WTC11 (cell line): Measurements from ENCODE around the gene MLPH. TPM values are rescaled to one million over a fixed set of nuclear protein-coding genes. Genes with fewer than 3 reads are reported as not detected.

Source experiments
- ATAC-seq: fragments of 200-7000 bp; cut with Tn5 transposase; 2 replicates; pipeline ENCODE4 v1.10.0; 2021; ENCODE audit warnings: mild to moderate bottlenecking, moderate library complexity
- CTCF ChIA-PET: fragments of 300-600 bp; sonication (Branson Sonifier 250); formaldehyde crosslinking; loops from one replicate; lab custom pipeline; 2021; ENCODE audit warnings: antibody characterized with exemption; lab: Charles Lee
- POLR2A ChIA-PET: fragments of 350-600 bp; sonication (Branson Sonifier 250); formaldehyde crosslinking; loops from one replicate; lab custom pipeline; 2021; ENCODE audit warnings: antibody characterized with exemption; lab: Charles Lee
- DNase-seq: peaks from one replicate; pipeline ENCODE4 v3.0.0; 2021; ENCODE audit warnings: low spot score
- H3K27ac Mint-ChIP-seq: 2 replicates; pipeline ENCODE4 v1.8.0; 2021; ENCODE audit warnings: mixed read lengths
- H3K27me3 Mint-ChIP-seq: 2 replicates; pipeline ENCODE4 v1.8.0; 2021; ENCODE audit warnings: low read depth, mild to moderate bottlenecking, moderate library complexity, mixed read lengths
- H3K36me3 Mint-ChIP-seq: 2 replicates; pipeline ENCODE4 v1.8.0; 2021; ENCODE audit warnings: mixed read lengths
- H3K4me1 Mint-ChIP-seq: 2 replicates; pipeline ENCODE4 v1.8.0; 2022; ENCODE audit warnings: mixed read lengths
- H3K4me3 Mint-ChIP-seq: 2 replicates; pipeline ENCODE4 v1.8.0; 2021; ENCODE audit warnings: mild to moderate bottlenecking, moderate library complexity, mixed read lengths
- H3K9me3 Mint-ChIP-seq: 2 replicates; pipeline ENCODE4 v1.8.0; 2021; ENCODE audit warnings: mixed read lengths
- EMX1 ChIP-seq: fragments of 250-450 bp; sonication (Bioruptor Pico); IDR thresholded peaks from 2 replicates; pipeline ENCODE4 v1.8.0; 2021; ENCODE audit warnings: mild to moderate bottlenecking
- ETV6 ChIP-seq: sonication (generic); formaldehyde crosslinking; IDR thresholded peaks from 2 replicates; pipeline ENCODE4 v1.8.1; 2022; ENCODE audit warnings: mild to moderate bottlenecking, missing genetic modification reagents
- FOXP1 ChIP-seq: sonication (generic); formaldehyde crosslinking; IDR thresholded peaks from 2 replicates; pipeline ENCODE4 v1.8.0; 2022; ENCODE audit warnings: missing genetic modification reagents, mild to moderate bottlenecking, moderate library complexity, borderline replicate concordance
- GTF2I ChIP-seq: fragments of 250-450 bp; sonication (Bioruptor Pico); conservative IDR thresholded peaks from 2 replicates; pipeline ENCODE4 v1.4.0; 2021; ENCODE audit warnings: mild to moderate bottlenecking
- MXD4 ChIP-seq: fragments of 250-450 bp; sonication (Bioruptor Pico); IDR thresholded peaks from 2 replicates; pipeline ENCODE4 v1.8.0; 2021; ENCODE audit warnings: mild to moderate bottlenecking, moderate library complexity, borderline replicate concordance
- RORB ChIP-seq: fragments of 250-450 bp; sonication (Bioruptor Pico); IDR thresholded peaks from 2 replicates; pipeline ENCODE4 v1.9.0; 2021; ENCODE audit warnings: mild to moderate bottlenecking
- SP1 ChIP-seq: sonication (generic); formaldehyde crosslinking; conservative IDR thresholded peaks from 2 replicates; pipeline ENCODE4 v1.8.1; 2022; ENCODE audit warnings: missing genetic modification reagents
- TEAD1 ChIP-seq: sonication (generic); formaldehyde crosslinking; IDR thresholded peaks from 2 replicates; pipeline ENCODE4 v1.8.0; 2022; ENCODE audit warnings: mild to moderate bottlenecking, missing genetic modification reagents
- TP53 ChIP-seq: sonication (generic); formaldehyde crosslinking; IDR thresholded peaks from 2 replicates; pipeline ENCODE4 v1.8.1; 2023; ENCODE audit warnings: mild to moderate bottlenecking, missing genetic modification reagents
- ZNF138 ChIP-seq: sonication (generic); formaldehyde crosslinking; conservative IDR thresholded peaks from 2 replicates; pipeline ENCODE4 v1.8.1; 2022; ENCODE audit warnings: mild to moderate bottlenecking, moderate library complexity, missing genetic modification reagents
- ZNF232 ChIP-seq: sonication (generic); formaldehyde crosslinking; IDR thresholded peaks from 2 replicates; pipeline ENCODE4 v1.8.0; 2022; ENCODE audit warnings: mild to moderate bottlenecking, missing genetic modification reagents
- ZNF317 ChIP-seq: sonication (generic); formaldehyde crosslinking; IDR thresholded peaks from 2 replicates; pipeline ENCODE4 v1.8.1; 2023; ENCODE audit warnings: low read depth, mild to moderate bottlenecking, moderate library complexity, missing genetic modification reagents, borderline replicate concordance
- ZNF416 ChIP-seq: fragments of 250-450 bp; sonication (Bioruptor Pico); IDR thresholded peaks from 2 replicates; pipeline ENCODE4 v1.9.0; 2021; ENCODE audit warnings: mild to moderate bottlenecking, inconsistent platforms
- total RNA-seq: library from RNA; stranded (reverse); gene quantifications from 3 replicates; pipeline ENCODE4 v1.2.3, GENCODE V29; 2021
- TF ChIP-seq, protein P1 (sequence below): fragments of 250-450 bp; sonication (Bioruptor Pico); conservative IDR thresholded peaks from 2 replicates; pipeline ENCODE4 v1.9.0; 2021; ENCODE audit warnings: mild to moderate bottlenecking
- TF ChIP-seq, protein P2 (sequence below): sonication (generic); formaldehyde crosslinking; IDR thresholded peaks from 2 replicates; pipeline ENCODE4 v1.8.1; 2023; ENCODE audit warnings: mild to moderate bottlenecking, missing genetic modification reagents
- TF ChIP-seq, protein P3 (sequence below): sonication (generic); formaldehyde crosslinking; IDR thresholded peaks from 2 replicates; pipeline ENCODE4 v1.8.0; 2022; ENCODE audit warnings: mild to moderate bottlenecking, missing genetic modification reagents
- TF ChIP-seq, protein P4 (sequence below): sonication (generic); formaldehyde crosslinking; IDR thresholded peaks from 2 replicates; pipeline ENCODE4 v1.8.1; 2023; ENCODE audit warnings: mild to moderate bottlenecking, missing genetic modification reagents, borderline replicate concordance
- TF ChIP-seq, protein P5 (sequence below): sonication (generic); formaldehyde crosslinking; IDR thresholded peaks from 2 replicates; pipeline ENCODE4 v1.8.0; 2022; ENCODE audit warnings: mild to moderate bottlenecking, missing genetic modification reagents
- TF ChIP-seq, protein P6 (sequence below): sonication (generic); formaldehyde crosslinking; IDR thresholded peaks from 2 replicates; pipeline ENCODE4 v1.8.1; 2022; ENCODE audit warnings: missing genetic modification reagents, borderline replicate concordance
- TF ChIP-seq, protein P7 (sequence below): sonication (generic); formaldehyde crosslinking; IDR thresholded peaks from 2 replicates; pipeline ENCODE4 v1.8.1; 2022; ENCODE audit warnings: low read depth, mild to moderate bottlenecking, moderate library complexity, missing genetic modification reagents, borderline replicate concordance

The MLPH gene
- total RNA-seq, 1 experiment from 2014 or later, result 10.3 TPM

DNA sequence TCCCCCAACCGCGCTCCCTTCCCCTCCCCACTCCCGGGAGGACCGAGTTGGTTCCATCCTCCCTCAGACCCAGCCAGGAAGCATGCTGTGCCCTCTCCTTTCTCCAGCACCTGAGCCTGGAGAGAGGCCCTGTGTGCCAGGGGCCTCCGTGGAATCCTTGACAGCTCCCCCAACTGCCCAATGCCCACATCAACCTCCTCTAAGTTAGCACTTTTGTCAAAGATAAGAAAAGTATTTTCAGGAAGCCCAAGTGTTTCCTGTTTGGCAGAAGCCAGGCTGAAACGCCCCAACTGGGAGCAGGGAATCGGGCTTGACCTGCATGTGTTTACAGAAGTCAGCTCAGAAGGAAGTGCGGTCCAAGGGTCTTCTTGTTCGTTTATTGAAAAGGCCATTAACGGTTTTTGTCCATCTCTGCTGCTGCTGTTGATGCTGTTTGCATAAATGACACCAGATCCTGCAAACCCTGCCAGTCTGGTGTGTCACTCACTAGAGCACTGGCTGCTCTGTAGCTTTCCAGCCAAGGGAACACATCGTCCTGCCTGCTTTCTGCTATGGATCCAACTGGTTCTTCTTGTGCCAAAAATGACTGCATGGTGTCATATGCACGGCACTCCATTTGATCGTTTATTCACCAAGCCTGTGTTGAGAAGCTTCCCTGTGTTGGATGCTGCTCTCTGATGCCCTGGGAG, 37.7 kb upstream of the MLPH start:
- ChIA-PET CTCF (interaction anchor here (5.0 kb wide), 1 partner anchor 29 kb away, joined by 92 read pairs; no protein-coding TSS in a partner anchor), POLR2A (no interaction called here)
- Mint-ChIP-seq H3K27me3 (peaks cover 20% of the 10 kb centered on the region), H3K27ac (no peak overlapping the region), H3K4me1 (peaks cover 21% of the 10 kb centered on the region), H3K9me3 (peaks cover 12% of the 10 kb centered on the region), H3K36me3 (no peaks in the 10 kb centered on the region), H3K4me3 (no peak overlapping the region)
- DNase-seq (no peak), ATAC-seq (no peak)
- TF ChIP-seq SP1 (CRISPR knock-in tag), result no peak
- TF ChIP-seq RORB, result no peak
- TF ChIP-seq ETV6 (CRISPR knock-in tag), result no peak
- no peak for TF ChIP-seq EMX1 (CRISPR knock-in tag)
- no peak for TF ChIP-seq ZNF138 (CRISPR knock-in tag)

DNA sequence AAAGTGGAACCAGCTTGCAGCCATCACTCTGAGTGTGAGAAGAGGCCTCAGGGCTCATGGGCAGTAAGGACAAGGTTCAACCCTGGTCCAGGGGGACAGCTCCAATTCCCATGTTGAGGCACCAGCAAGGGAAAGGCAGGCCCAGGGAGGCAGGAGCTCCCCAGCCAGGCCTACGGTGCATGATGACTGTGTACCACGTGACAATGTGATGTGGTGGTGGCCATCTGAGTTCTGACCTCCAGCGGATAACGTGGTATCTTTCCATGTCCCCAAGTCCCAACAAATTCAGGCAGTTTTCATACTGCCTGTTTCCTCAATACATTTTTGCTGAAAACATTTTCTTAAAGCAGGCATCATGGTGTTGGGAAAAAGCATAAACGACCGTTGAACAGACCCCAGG, 36.9 kb upstream of the MLPH start:
- peaks cover 18% of the 10 kb centered on the region for H3K9me3 Mint-ChIP-seq
- POLR2A ChIA-PET, result no interaction called here
- TF ChIP-seq, protein P1, sequence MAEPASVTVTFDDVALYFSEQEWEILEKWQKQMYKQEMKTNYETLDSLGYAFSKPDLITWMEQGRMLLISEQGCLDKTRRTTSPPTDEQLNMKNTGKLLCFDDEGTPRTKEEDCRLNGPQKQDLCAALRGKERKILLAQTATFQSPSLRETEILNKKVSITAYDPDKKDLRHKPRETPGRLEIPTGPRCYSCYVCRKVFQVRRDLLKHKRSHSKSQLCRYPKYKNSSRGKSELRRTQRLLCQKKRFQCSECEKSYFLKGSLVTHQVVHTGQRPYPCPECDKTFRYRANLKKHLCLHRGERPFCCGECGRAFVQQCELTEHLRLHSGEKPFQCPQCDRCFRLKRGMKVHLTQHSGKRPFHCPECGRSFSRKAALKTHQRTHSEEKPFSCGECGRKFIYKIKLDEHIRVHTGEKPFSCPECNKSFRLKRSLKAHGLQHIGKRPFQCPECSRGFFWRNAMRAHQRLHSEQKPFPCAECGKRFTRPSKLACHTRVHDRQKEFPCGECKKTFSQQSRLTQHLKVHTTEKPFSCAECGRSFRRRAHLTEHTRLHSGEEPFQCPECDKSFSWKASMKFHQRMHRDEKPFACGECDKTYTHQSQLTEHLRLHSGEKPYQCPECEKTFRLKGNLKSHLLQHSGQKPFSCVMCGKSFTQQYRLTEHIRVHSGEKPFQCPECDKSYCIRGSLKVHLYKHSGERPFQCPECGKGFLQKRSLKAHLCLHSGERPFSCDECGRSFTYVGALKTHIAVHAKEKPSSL, result no peak
- TF ChIP-seq ZNF232 (CRISPR knock-in tag) (no peak), FOXP1 (no peak), ZNF416 (CRISPR knock-in tag) (no peak), ZNF138 (CRISPR knock-in tag) (no peak), TP53 (CRISPR knock-in tag) (no peak), GTF2I (CRISPR knock-in tag) (no peak), TEAD1 (no peak), ZNF317 (CRISPR knock-in tag) (no peak), MXD4 (CRISPR knock-in tag) (no peak)
- TF ChIP-seq, protein P2, sequence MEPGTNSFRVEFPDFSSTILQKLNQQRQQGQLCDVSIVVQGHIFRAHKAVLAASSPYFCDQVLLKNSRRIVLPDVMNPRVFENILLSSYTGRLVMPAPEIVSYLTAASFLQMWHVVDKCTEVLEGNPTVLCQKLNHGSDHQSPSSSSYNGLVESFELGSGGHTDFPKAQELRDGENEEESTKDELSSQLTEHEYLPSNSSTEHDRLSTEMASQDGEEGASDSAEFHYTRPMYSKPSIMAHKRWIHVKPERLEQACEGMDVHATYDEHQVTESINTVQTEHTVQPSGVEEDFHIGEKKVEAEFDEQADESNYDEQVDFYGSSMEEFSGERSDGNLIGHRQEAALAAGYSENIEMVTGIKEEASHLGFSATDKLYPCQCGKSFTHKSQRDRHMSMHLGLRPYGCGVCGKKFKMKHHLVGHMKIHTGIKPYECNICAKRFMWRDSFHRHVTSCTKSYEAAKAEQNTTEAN, result no peak
- TF ChIP-seq, protein P3, sequence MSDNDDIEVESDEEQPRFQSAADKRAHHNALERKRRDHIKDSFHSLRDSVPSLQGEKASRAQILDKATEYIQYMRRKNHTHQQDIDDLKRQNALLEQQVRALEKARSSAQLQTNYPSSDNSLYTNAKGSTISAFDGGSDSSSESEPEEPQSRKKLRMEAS (CRISPR knock-in tag), result no peak
- TF ChIP-seq, protein P4, sequence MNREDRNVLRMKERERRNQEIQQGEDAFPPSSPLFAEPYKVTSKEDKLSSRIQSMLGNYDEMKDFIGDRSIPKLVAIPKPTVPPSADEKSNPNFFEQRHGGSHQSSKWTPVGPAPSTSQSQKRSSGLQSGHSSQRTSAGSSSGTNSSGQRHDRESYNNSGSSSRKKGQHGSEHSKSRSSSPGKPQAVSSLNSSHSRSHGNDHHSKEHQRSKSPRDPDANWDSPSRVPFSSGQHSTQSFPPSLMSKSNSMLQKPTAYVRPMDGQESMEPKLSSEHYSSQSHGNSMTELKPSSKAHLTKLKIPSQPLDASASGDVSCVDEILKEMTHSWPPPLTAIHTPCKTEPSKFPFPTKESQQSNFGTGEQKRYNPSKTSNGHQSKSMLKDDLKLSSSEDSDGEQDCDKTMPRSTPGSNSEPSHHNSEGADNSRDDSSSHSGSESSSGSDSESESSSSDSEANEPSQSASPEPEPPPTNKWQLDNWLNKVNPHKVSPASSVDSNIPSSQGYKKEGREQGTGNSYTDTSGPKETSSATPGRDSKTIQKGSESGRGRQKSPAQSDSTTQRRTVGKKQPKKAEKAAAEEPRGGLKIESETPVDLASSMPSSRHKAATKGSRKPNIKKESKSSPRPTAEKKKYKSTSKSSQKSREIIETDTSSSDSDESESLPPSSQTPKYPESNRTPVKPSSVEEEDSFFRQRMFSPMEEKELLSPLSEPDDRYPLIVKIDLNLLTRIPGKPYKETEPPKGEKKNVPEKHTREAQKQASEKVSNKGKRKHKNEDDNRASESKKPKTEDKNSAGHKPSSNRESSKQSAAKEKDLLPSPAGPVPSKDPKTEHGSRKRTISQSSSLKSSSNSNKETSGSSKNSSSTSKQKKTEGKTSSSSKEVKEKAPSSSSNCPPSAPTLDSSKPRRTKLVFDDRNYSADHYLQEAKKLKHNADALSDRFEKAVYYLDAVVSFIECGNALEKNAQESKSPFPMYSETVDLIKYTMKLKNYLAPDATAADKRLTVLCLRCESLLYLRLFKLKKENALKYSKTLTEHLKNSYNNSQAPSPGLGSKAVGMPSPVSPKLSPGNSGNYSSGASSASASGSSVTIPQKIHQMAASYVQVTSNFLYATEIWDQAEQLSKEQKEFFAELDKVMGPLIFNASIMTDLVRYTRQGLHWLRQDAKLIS, result no peak
- TF ChIP-seq, protein P5, sequence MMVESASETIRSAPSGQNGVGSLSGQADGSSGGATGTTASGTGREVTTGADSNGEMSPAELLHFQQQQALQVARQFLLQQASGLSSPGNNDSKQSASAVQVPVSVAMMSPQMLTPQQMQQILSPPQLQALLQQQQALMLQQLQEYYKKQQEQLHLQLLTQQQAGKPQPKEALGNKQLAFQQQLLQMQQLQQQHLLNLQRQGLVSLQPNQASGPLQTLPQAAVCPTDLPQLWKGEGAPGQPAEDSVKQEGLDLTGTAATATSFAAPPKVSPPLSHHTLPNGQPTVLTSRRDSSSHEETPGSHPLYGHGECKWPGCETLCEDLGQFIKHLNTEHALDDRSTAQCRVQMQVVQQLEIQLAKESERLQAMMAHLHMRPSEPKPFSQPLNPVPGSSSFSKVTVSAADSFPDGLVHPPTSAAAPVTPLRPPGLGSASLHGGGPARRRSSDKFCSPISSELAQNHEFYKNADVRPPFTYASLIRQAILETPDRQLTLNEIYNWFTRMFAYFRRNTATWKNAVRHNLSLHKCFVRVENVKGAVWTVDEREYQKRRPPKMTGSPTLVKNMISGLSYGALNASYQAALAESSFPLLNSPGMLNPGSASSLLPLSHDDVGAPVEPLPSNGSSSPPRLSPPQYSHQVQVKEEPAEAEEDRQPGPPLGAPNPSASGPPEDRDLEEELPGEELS, result no peak
- TF ChIP-seq, protein P6, sequence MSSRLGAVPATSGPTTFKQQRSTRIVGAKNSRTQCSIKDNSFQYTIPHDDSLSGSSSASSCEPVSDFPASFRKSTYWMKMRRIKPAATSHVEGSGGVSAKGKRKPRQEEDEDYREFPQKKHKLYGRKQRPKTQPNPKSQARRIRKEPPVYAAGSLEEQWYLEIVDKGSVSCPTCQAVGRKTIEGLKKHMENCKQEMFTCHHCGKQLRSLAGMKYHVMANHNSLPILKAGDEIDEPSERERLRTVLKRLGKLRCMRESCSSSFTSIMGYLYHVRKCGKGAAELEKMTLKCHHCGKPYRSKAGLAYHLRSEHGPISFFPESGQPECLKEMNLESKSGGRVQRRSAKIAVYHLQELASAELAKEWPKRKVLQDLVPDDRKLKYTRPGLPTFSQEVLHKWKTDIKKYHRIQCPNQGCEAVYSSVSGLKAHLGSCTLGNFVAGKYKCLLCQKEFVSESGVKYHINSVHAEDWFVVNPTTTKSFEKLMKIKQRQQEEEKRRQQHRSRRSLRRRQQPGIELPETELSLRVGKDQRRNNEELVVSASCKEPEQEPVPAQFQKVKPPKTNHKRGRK (CRISPR knock-in tag), result no peak
- TF ChIP-seq, protein P7, sequence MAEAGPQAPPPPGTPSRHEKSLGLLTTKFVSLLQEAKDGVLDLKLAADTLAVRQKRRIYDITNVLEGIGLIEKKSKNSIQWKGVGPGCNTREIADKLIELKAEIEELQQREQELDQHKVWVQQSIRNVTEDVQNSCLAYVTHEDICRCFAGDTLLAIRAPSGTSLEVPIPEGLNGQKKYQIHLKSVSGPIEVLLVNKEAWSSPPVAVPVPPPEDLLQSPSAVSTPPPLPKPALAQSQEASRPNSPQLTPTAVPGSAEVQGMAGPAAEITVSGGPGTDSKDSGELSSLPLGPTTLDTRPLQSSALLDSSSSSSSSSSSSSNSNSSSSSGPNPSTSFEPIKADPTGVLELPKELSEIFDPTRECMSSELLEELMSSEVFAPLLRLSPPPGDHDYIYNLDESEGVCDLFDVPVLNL (CRISPR knock-in tag), result no peak

More for the DNA sequence above, 36.9 kb upstream of the MLPH start:
- CTCF ChIA-PET, result interaction anchor here (2.9 to 5.0 kb wide), 2 partner anchors 30 to 122 kb away, joined by 21 to 92 read pairs; no protein-coding TSS in a partner anchor
- H3K27me3 Mint-ChIP-seq, result peaks cover 25% of the 10 kb centered on the region
- no peaks in the 10 kb centered on the region for H3K36me3 Mint-ChIP-seq
- DNase-seq (no peak), ATAC-seq (no peak)
- peaks cover 21% of the 10 kb centered on the region for H3K4me1 Mint-ChIP-seq
- H3K4me3 Mint-ChIP-seq, result no peak overlapping the region
- H3K27ac Mint-ChIP-seq, result no peak overlapping the region
